ENCODE results near the gene EPB42. TPM values are rescaled to one million over a fixed set of nuclear protein-coding genes. Genes with fewer than 3 reads are reported as not detected.

EPB42 gene
- not detected for polyA plus RNA-seq (2013, experiment 1 of 2; ENCODE audit: insufficient read length)
- 0.44 TPM for polyA plus RNA-seq (2013, experiment 2 of 2; ENCODE audit: insufficient read length)

DNA sequence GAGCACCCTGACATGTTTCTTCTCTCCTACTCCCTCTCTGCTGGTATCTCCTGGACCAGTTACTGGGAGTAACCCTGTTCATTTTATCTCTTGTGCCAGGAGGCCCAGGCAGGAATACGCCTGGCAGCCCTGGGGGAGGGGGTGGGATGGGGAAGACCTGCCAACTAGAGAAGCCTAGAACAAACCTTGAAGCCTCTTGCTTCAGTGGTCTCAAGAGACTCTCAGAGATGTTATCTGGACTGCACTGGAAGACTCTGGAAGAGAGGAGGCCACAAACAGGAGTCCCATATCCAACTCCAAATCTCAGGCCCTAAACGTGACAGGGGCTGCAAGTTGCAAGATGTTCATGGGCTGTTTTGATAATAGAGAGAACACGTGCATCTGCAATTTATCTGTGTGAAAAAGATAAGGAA lies at the start of gene EPB42:
Gene EPB42 (minus strand): TSS at position 28 of the 413 bp plus-strand sequence. CDS start 193 bp downstream, outside the sequence.
- DNase-seq: no peak

DNA sequence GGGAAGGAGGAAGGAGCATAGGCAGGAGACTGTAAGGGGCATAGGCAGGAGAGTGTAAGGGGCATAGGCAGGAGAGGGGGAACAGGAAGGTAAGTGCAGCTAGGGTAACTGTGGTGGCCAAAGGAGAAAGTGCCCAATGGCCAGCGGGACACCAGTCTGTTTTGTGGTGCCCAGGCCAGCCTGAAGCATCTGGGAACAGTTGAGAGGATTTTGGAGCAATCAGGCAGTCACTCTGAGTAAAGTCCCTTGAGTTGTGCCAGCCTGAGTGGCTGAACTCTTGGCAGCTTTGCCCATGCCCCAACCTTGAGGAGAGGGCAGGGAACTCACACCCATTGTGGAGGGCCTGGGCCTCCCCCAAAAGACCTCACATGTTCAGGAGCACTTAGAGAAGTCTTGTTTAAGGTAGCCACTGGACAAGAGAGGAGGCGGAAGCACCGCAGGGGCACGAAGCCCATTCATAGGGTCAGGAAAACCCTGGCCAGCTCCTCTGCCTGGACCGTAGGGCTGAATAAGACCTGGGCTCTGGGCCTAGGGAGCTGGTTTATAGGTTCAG lies 49.4 kb upstream of the EPB42 start:
- DNase-seq: no peak

DNA sequence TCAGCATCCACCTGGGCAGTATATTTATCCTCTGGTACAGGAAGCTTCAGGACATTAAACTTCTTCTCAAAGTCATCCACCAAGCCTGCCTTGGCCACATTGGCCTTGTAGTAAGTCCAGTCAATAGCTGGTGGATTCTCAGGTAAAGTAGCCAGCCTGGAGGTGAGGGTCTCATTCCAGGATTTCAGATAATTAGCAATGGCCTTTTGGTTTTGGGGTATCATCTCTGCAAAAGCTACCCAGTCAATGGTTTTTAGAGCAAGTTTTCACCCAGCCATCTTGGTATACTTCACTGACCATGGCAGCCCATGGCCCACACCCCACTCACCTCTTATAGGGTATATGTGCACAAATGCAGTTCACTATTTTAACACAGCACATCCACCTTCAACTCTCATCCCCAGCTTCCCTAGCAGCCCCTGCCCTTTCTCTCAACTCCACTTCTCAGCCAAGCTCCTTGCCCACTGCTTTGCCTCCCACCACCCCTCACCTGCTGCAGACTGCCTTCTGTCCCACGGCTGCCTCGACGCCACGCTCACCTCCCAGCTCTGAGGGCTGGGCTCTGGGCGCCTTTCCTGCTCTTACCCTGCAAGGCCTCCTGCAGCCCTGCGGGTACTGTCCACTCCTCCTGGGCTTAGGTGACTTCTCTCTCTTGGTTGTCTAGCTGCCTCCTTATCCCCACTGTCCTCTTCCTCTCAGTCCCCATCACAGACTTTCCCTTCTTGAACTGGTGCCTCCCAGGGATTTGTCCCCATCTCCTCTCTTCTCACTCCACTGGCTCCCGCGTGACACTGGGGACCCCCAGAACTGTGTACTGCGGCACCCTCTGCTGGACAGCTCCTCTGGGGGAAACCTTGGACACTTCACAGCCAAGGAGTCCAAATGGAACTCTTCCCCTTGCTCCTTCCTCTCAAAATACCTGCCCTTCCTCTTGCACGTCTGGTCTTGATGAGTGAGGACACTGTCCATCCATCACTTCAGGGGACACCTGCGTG lies 47.6 kb upstream of the EPB42 start:
- peak; percentile 43 for DNase-seq

DNA sequence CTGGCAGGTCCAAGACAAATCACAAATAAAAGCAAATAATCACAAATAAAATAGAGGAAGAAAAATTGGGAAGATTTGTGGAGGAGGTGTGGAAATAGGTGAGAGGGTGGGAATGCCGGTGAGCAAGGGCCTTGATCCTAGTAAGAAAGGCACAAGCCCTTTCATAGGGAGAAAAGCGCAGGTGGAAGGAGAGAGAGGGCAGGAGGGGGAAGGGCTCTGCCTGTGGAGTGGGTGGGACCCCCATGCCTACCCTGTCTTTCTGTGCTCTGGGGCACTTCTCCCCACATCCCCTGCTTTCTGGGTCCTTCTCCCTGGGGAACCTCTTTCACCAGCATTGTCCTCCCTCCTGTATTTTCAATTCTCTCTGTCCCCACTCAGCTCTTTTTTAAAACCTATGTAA lies 46.6 kb upstream of the EPB42 start:
- no peak for DNase-seq

DNA sequence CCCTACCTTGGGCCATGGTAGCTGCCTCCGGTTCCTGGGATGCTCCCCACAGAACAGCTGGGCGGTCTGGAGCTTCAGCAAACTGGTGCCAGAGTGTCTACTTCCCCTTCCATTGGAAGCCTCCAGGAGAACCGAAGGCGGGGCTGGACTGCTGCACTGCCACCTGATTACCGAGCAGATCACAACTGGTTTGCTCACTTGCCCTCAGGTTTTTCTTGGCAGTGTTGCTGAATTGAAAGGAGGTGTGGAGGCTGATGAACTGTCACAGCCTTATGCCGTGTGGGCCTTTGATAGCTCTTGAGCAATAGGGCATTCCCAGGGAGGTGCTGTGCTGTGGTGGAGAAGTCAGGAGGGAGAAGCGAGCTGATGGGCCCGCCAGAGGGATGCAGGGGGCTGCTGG lies 46.0 kb upstream of the EPB42 start, which contains the start of gene TGM5:
Gene TGM5 (minus strand): TSS at position 95 of the 400 bp plus-strand sequence. CDS start 79 bp downstream, at position 16.
- no peak for DNase-seq

DNA sequence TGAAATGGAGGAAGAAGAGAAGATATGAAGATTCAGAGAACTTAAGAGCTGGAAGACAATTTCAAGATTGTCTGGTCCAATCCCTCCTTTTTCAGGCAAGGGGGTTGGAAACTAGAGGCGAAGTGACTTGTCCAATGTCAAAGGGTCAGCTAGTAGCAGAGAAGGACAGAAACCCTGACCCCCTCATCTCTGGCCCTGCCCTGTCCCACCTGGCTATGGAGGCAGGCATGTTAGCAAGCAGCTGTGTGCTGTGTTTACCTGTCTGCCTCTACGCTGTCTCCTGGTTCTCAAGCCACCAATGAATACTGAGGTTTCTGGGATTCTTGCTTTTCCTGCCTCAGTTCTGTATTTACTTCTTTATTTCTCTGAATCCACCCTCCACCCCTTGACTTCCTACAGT lies 45.6 kb upstream of the EPB42 start:
- no peak for DNase-seq

DNA sequence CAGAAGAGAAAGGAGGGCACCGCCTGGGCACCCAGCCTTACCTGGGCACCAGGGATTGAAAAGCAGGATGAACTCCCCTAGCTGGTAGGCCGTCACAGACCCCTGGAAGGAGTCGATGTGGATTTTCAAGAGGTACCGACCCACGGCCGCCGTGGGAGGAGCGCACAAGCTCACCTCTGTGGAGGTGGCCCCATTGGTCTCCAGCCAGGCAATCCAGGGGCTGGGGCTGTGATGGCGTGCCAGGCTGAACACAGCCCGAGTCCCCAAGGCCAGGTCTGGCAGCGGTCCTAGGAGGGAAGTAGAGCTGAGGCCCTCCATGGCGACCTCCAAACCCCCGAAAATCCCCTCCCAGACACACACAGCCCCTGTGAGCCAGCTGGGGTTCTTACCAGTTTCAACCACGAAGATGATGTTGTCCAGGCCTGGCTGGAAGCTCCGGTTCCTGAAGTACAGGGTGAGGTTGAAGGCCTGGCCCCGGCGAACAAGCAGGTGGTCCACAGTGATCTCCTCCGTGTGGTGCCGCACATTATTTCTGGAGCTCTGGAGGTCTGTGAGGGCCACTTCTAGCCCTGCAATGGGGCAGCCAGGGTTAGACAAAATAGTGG lies 39.3 kb upstream of the EPB42 start:
- DNase-seq: no peak

DNA sequence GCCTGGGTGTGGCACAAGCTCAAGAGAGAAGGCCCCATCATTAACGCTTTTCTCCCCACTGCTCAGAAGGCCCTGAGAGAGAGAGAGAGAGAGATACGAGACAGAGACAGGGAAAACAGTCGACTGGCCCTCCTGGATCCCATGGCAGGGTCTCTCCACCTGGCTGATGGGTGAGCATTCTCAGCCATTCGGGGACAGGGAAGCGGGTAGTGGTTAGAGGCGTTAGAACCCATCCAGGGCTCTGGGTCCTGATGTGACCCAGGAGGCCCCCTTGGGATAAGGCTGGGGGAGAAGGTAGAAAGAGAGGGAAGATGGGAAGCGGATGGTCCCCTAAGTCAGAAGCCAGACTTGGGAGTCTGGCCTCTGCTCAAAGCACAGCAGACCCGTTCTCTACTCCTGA lies 38.0 kb upstream of the EPB42 start:
- no peak for DNase-seq

DNA sequence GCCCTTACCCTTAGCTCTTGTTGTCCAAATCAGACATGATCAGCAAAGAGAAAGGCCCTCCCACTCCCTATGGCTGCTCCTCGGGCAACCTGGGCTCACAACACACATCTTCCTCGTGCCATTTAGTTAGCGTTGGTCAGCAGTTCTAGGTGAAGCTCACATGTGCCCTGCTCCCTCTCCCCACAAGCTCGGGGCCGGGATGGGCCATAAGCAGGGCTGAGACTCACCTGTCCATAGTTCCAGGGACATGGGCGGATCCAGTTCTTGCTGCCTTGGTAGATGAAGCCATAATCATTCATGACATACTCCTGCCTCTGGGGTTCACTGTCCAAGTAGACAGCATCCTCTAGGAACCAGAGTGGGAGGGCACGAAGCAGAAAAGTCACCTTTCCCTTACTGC lies 35.5 kb upstream of the EPB42 start:
- DNase-seq: no peak

DNA sequence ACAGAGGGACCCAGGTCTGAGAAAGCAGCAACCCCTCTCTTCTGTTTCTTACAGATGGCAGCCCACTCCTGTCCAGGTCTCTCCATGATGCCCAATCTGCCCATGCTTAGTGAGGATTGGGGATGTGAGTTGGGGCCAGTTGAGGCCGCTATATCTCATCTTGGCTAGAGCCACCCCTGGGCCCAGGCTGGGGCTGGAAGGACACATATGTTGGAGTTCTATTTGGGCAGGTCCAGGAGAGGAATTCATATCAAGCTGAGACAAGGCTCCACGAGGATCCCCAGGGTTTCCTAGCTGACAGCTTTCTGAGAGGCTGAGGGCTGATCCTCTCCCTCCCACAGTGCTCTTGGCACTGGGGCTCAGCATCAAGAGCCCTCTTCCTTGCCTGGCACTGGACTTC lies 34.6 kb upstream of the EPB42 start:
- DNase-seq: no peak

DNA sequence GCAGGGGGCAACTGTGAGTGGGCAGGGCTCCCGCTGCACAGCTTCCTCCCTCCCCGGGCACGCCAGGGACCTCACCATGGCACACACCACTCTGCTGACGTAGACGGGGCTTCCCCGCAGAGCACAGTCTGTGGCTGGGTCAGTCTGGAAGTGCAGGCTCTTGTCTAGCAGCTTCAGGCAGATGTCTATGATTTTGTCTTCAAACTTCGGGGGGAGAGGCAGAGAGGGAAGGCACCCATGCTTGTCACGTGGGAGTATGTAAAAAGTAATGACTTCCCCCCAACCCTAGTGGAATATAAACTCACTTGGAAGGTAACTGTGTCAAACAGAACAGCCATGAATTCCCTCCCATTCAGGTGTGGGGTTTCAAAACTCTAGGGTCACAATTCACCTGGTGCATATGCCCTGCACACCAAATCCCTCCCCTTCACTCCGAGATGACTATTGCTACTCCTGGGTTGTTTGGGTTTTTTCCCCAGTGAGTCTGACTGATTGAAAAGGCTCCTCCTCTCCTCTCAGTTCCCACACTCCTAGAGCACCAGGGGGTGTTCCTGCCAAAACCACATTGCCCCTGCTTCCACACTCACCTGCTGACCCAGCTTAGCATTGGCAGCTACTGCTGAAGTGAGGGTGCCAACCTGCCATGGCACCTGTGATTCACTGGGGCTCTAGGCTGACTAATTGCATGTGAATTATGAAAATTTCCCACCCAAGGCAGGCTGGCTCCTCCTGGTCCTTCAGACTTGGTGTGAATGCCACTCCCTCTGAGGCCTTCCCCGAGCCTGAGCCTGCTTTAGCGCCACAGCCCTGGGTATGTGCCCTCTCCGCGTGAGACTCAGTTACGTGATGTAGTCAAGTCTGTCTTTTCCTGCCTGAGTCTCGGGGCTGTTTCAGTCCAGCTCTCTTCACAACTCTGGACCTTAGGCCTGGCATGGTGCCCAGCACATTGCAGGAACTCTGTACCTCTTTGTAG lies 32.9 kb upstream of the EPB42 start:
- peak; percentile 20 for DNase-seq

DNA sequence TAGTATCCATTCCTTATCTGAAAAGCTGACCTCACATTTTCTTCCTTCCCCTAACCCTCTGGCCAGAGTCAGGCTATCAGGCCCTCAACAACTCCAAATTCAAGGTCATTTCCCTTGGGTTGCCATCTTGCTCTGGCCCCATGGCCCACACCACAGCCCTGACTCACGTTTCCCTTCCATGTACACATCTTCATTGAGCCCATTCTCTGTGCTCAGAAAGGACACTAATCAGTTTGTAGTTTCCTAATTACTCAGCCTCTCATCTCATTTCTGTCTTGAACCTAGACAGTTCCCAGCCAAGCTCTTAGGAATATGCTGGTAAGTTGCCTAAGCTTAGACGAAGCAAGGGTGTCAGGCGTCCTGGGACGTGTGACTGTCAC lies 31.0 kb upstream of the EPB42 start:
- DNase-seq: no peak

DNA sequence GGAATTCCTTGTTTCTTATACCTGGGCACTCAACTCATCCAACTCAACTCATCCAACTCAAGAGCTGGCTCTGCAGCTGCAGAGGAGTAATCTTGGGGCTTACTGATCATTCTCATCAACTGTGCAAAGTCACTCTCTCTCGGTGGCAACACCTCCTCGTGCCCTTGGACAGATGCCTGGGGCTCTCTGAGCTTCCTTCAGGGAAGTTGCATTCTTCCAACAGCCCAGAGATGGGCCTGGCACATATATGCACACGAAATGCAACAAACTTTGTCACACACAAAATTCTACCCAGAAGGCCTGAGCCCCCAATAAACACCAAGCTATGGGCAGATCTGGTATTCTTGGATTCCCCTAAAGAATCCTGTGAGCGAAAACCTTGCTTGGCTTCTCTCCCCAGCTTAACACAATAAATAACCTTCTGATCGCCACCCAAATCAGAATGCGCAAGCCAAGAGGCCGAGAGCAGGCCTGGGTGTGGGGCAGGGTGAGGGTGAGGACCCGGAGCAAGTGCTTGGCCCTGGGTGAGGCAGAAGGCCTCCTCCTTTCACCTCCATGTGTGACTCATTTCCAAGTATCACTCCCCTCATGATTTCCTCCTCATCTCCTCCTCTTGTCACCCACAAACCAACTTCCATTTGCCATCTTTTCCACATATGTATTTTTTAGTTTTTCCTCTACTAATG lies 30.5 kb upstream of the EPB42 start:
- DNase-seq: no peak

DNA sequence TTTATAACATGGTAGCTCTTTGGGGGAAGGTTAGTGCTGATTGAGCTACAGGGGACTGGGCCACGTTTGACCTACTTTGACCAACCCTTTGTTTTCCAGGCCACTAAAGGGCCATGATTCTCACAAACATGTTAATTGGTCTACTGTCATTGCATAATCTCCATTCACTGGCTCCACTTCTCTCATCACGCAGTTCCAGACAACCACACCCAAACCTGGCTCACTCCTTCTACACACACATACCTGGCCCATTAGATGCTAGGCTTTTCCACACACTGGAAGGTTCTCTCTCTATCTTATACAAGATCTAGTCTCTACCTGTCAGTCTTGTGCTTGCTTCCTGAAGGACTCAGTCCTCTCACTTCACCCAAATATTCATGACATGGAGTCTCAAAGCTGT lies 30.0 kb upstream of the EPB42 start:
- no peak for DNase-seq

DNA sequence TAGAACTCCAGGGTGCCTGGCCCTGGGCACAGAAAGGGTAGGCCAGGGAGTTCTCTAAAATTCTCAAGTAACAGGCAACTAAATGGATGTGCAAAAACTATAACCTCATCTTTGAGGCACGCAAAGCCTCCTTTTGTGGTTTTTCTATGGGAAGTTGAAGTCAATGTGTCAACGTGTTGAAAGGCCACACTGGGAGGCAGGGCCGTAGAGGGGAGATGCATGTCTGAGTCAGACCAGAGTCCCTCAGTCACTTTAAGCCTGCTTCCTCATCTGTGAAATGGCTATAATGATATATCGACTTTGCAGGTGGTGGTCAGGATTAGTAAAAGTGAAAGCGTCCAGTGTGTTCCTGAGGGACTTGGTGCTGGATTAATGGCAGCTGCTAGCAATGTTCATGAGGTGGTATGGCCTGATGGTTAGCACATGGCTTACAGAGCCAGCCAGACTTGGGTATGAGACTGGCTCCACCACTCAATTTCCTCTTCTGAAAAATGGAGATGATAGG lies 28.9 kb upstream of the EPB42 start:
- DNase-seq: peak; percentile 97

DNA sequence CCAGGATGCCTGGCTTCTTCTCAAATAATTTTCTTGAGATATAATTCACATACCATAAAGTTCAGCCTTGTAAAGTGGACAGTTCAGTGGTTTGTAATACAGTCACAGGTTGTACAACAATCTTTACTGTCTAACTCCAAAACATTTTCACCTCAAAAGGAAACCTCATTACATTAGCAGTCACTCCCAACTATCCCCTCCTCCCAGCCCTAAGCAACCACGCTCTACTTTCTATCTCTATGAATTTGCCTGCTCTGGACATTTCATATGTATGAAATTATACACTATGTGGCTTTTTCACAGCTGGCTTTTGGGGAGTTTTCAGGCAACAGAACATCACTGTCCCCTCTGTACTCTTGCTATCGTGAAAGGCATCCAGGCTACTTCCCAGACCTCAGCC lies 28.4 kb upstream of the EPB42 start:
- no peak for DNase-seq

DNA sequence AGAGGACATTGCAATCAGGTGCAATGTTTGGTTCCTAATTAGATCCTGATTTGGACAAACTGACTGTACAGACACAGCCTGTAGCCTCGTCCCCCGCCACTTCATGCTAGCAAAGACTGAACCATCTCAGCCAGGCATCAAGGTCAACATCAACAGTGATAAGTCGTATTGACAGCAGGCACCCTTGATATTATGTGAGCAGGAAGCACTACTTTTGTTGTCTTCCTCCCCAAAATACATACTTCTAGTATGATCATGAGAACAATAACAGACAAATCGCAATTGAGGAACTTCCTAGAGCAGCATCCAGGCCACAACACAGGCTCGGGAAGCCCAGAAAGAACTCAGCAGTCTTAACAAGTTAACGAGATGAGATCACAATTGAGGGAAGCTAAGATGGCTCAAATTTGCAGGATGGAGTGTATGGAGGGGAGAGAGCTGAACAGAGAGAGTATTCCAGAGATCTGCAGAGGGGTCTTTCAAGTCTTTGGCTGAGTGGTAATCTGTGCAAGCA lies 25.5 kb upstream of the EPB42 start:
- no peak for DNase-seq

DNA sequence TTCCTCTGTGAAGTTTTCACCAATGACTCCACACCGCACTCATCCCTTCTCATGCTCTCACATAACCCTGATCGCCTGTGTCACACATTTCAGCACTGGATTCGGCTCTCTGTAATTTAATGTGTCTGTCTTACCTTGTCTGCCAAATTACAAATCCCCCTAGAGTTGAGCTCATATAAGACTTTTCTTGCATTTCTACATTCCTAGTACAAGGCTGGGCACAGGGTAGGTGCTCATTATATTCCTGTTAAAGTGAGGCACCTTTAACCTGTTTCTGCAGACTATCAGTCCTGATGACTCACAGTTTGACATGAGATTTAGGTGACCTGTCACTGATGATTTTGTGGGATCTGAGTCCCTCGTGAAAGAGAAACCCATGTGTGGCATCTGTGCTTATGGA lies 23.3 kb upstream of the EPB42 start:
- no peak for DNase-seq

DNA sequence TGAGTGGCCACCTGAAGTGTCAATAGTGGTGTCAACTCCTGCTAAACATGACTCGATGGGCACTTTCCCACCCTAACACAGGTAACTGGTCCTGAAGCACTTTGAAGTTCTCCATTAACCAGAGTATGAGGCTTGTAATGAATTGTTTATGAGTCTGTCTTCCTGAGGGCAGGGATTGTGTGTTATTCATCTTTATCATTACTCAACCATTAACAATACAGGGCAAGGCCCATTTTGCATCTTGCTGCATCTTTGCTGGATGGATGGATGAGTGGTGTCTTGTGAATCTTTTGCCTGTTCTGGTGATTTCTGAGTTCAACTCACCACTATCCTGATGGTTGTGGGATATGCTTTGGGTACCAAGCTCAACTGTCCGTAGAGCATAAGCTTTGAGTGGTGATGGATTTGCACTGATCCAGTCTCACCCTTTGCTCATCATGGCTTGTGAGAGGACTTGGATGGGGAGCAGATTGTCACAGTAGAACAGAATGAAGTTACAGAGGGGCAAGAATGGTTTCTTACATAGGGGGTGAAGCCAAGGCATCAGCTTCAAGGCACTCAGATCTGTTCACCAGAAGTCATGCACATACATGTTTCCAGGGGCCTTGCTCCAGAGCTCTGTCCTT lies 22.3 kb upstream of the EPB42 start:
- DNase-seq: no peak

DNA sequence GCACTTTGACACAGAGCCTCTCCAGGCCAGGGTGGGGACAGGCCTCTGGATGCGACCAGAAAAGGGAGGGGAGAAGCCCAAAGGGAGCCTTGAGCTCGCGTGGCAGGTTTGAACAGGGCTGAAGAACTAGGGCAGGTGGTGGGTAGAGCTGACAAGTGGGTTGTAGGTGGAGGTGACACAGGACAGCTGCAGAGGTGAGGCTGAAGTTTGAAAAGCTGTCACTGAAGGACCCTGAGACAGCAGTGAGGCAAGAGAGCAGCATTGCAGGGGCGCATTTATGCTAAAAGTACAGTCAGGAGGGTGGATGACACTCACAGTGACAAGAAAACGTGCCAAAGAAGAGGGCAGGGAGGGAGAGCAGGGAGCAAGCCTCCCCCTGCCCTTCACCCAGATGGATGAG lies 21.8 kb upstream of the EPB42 start:
- no peak for DNase-seq

DNA sequence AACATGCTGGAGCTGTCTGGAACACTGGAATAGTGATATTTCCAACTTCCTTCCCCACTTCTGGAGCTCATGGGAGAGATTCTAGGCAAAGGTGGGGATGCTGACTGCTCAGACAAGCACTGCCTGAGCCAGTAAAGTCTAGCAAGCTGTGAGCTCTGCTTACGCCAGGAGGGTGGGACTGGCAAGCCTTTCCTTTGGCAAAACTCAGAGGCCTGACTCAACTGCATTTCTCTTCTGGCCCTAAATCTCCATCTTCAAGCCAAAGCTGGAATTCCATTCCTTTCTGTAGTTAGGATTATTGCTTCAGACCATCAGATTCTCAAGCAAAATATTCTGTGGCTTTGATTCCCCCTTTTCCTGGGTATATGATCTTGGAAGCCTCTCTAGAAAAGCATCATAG lies 20.3 kb upstream of the EPB42 start:
- DNase-seq: peak; percentile 23

All from fibroblast of skin of scalp (primary cell).